MCF 10A (cell line): ENCODE measurements around the gene WDR31. TPM values are rescaled to one million over a fixed set of nuclear protein-coding genes. Genes with fewer than 3 reads are reported as not detected.

Source experiments
- BruUV-seq: library from RNA; stranded (reverse); fragments of 400-500 nt; replicated peaks from 2 replicates; lab custom pipeline; 2021; lab: Mats Ljungman, UMichigan
- CTCF ChIA-PET: fragments of 300-600 bp; sonication (Branson Sonifier 250); formaldehyde crosslinking; extraction: SDS; loops from one replicate; lab custom pipeline; 2021; ENCODE audit warnings: antibody characterized with exemption, inconsistent platforms; lab: Yijun Ruan, JAX
- POLR2A ChIA-PET: fragments of 300-600, 350-650 bp; sonication (Branson Sonifier 250); formaldehyde crosslinking; extraction: SDS; loops from one replicate; lab custom pipeline; 2020; ENCODE audit warnings: antibody characterized with exemption, inconsistent platforms; lab: Yijun Ruan, JAX
- DNase-seq: peaks from one replicate; pipeline ENCODE4 v3.0.0-alpha.2; 2018; ENCODE audit not compliant: unreplicated experiment
- H3K27ac Mint-ChIP-seq: one replicate; pipeline ENCODE4 v1.8.0; 2022; ENCODE audit warnings: mild to moderate bottlenecking, low read depth, mixed read lengths; ENCODE audit not compliant: unreplicated experiment
- H3K27me3 Mint-ChIP-seq: one replicate; pipeline ENCODE4 v1.8.0; 2022; ENCODE audit warnings: mixed read lengths; ENCODE audit not compliant: insufficient read depth, unreplicated experiment
- H3K36me3 Mint-ChIP-seq: one replicate; pipeline ENCODE4 v1.8.0; 2022; ENCODE audit warnings: mild to moderate bottlenecking, moderate library complexity, mixed read lengths; ENCODE audit not compliant: insufficient read depth, unreplicated experiment
- H3K4me1 Mint-ChIP-seq: one replicate; pipeline ENCODE4 v1.8.0; 2022; ENCODE audit warnings: mixed read lengths; ENCODE audit not compliant: insufficient read depth, unreplicated experiment
- H3K4me3 Mint-ChIP-seq: one replicate; pipeline ENCODE4 v1.8.0; 2022; ENCODE audit warnings: mild to moderate bottlenecking, moderate library complexity, mixed read lengths; ENCODE audit not compliant: unreplicated experiment
- H3K9me3 Mint-ChIP-seq: one replicate; pipeline ENCODE4 v1.8.0; 2022; ENCODE audit warnings: mixed read lengths; ENCODE audit not compliant: unreplicated experiment
- intact Hi-C: fragments of 100-400 bp; cut with micrococcal nuclease; formaldehyde crosslinking; loops from 2 replicates; pipeline ENCODE4 v1.14.1; 2022
- total RNA-seq: library from RNA; stranded (reverse); gene quantifications from 2 replicates; pipeline ENCODE4 v1.2.3, GENCODE V29; 2022
- TF ChIP-seq, protein P1 (sequence below): fragments of 200-600 bp; IDR thresholded peaks from one replicate; pipeline ENCODE4 v1.8.0; 2022; ENCODE audit warnings: antibody characterized with exemption, mild to moderate bottlenecking; ENCODE audit not compliant: unreplicated experiment

WDR31 gene
- total RNA-seq, 1 experiment from 2014 or later = 2.3 TPM

DNA sequence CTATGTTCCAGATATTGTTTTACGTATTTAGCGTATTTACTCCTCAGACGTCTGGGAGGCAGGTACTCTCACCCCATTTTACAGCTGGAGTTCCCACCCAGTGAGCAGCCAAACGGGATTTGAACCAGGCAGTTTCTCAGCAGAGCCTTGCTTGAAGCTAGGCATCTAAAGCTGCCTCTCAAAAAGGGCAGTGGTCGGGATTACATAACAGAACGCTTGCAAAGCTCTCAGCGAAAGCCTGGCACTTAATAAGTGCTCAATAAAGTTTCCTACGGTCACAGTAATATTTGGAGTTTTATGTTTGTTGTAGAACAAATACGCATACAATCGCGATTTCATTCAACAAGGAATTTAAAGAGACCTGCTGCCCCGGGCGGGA, 9.0 kb upstream of the WDR31 start:
- Mint-ChIP-seq H3K27ac (no peak overlapping the region), H3K36me3 (no peaks in the 10 kb centered on the region), H3K4me1 (no peaks in the 10 kb centered on the region), H3K9me3 (no peaks in the 10 kb centered on the region), H3K4me3 (peak overlapping the region; percentile 60), H3K27me3 (peaks cover 22% of the 10 kb centered on the region)
- BruUV-seq = no TSS peak
- POLR2A ChIA-PET = interaction anchor here (0.6 to 1.6 kb wide), 4 partner anchors 9 to 61 kb away, joined by 3 to 5 read pairs (median 4); partner anchors contain the start of genes C9orf43, HDHD3, POLE3 and WDR31
- TF ChIP-seq, protein P1, sequence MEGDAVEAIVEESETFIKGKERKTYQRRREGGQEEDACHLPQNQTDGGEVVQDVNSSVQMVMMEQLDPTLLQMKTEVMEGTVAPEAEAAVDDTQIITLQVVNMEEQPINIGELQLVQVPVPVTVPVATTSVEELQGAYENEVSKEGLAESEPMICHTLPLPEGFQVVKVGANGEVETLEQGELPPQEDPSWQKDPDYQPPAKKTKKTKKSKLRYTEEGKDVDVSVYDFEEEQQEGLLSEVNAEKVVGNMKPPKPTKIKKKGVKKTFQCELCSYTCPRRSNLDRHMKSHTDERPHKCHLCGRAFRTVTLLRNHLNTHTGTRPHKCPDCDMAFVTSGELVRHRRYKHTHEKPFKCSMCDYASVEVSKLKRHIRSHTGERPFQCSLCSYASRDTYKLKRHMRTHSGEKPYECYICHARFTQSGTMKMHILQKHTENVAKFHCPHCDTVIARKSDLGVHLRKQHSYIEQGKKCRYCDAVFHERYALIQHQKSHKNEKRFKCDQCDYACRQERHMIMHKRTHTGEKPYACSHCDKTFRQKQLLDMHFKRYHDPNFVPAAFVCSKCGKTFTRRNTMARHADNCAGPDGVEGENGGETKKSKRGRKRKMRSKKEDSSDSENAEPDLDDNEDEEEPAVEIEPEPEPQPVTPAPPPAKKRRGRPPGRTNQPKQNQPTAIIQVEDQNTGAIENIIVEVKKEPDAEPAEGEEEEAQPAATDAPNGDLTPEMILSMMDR = no peak
- CTCF ChIA-PET = interaction anchor here (1.5 to 2.8 kb wide), 3 partner anchors 9 to 307 kb away, joined by 5 to 10 read pairs (median 9); partner anchors contain the start of genes ALAD and WDR31
- intact Hi-C loops = no loop called here
- no peak for DNase-seq

DNA sequence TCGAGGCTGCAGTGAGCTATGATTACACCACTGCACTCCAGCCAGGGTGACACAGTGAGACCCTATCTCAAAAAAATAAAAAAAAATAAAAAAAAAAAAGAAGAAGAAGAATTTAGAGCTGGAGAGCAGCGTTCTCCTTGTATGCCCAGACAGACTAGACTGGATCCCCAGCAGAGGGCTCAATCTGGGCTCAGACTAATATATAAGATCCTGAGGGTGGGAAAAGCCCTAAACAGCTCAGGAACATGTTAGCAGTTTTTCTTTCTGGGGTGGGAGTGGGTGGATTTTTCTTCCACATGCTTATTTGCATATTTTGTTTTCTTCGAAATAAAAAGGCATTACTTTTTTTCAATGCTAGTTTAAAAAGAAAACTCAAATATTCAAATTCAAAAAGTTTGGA, 8.4 kb upstream of the WDR31 start:
- Mint-ChIP-seq H3K9me3 (no peaks in the 10 kb centered on the region), H3K27me3 (peaks cover 22% of the 10 kb centered on the region), H3K4me3 (no peak overlapping the region), H3K27ac (no peak overlapping the region), H3K4me1 (no peaks in the 10 kb centered on the region), H3K36me3 (no peaks in the 10 kb centered on the region)
- TF ChIP-seq, protein P1 = no peak
- CTCF ChIA-PET = interaction anchor here (0.8 to 2.0 kb wide), 3 partner anchors 8 to 308 kb away, joined by 3 to 9 read pairs (median 5); partner anchors contain the start of gene WDR31
- BruUV-seq = no TSS peak
- intact Hi-C loops = no loop called here
- POLR2A ChIA-PET = interaction anchor here (1.1 to 1.6 kb wide), 4 partner anchors 8 to 53 kb away, joined by 3 to 5 read pairs (median 5); partner anchors contain the start of genes ALAD, HDHD3 and WDR31
- no peak for DNase-seq

DNA sequence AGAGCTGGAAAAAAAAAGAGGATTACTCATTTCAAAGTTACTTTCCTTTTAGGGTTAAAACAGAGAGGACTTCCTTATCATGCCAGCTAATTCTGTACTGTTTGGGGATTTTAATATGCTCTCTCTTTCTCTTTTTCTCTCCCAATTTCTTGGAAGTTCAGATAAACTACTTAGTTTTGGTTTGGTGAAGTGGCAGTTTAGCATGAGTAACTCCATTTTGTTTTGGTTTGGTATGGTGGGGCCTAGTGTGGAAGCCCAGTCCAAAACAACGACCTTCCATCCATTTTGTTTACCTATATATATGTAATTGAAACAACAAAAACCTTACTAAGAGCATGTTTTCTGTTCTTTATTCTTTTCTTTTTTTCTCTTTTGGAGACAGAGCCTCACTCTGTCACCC, 5.6 kb upstream of the WDR31 start:
- intact Hi-C loops = no loop called here
- Mint-ChIP-seq H3K27me3 (peaks cover 10% of the 10 kb centered on the region), H3K36me3 (no peaks in the 10 kb centered on the region), H3K9me3 (no peaks in the 10 kb centered on the region), H3K4me1 (peaks cover 8% of the 10 kb centered on the region), H3K4me3 (no peak overlapping the region), H3K27ac (no peak overlapping the region)
- CTCF ChIA-PET = interaction anchor here (1.2 kb wide), 1 partner anchor 12 kb away, joined by 3 read pairs; no protein-coding TSS in a partner anchor
- TF ChIP-seq, protein P1 = no peak
- POLR2A ChIA-PET = no interaction called here
- DNase-seq = no peak
- BruUV-seq = no TSS peak

DNA sequence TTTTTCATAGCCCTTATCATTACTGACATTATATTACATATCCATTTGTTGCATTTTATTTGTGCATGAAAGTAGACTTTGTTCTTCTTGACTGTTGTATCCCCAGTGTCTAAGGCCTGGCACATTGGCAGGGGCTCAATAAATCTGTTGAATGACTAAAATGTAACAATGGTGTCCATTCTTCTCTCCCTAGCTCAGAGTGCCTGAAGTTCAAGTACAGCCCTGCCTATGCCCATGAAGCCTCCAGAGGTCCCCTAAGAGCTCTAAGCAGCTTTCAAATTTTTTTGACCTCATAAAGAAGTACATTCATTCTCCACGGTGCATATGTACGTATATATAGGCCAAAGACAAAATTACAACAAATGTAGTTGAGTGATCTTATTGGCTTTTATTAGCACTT, 5.1 kb upstream of the WDR31 start:
- TF ChIP-seq, protein P1 = no peak
- H3K36me3 Mint-ChIP-seq = no peaks in the 10 kb centered on the region
- H3K4me3 Mint-ChIP-seq = no peak overlapping the region
- no peak overlapping the region for H3K27ac Mint-ChIP-seq
- POLR2A ChIA-PET = no interaction called here
- H3K9me3 Mint-ChIP-seq = no peaks in the 10 kb centered on the region
- peaks cover 13% of the 10 kb centered on the region for H3K4me1 Mint-ChIP-seq
- no TSS peak for BruUV-seq
- intact Hi-C loops = no loop called here
- DNase-seq = no peak
- CTCF ChIA-PET = interaction anchor here (1.0 to 1.2 kb wide), 2 partner anchors 12 to 13 kb away, joined by 3 read pairs; no protein-coding TSS in a partner anchor
- H3K27me3 Mint-ChIP-seq = peaks cover 5% of the 10 kb centered on the region
